Dermis microvascular lymphatic vessel endothelial cell (primary cell): ENCODE data around the gene NRIP3. TPM values are rescaled to one million over a fixed set of nuclear protein-coding genes. Genes with fewer than 3 reads are reported as not detected.
A peak's percentile ranks its signal among the peaks of the same experiment; 100 is the strongest.

Experiments
- DNase-seq, 2 donors: peaks; one replicate each; pipeline versions ENCODE4 v3.0.0 to v3.0.0-alpha.2; 2010; ENCODE audit warnings: low read depth in 2 of 2
- total RNA-seq: library from RNA; depleted of rRNA; stranded (reverse); fragments of >200 nt; gene quantifications from 2 replicates; pipeline ENCODE4 v1.2.1, GENCODE V29; 2014

NRIP3 gene
- total RNA-seq = 0.63 and 1.2 TPM in 2 replicates

DNA sequence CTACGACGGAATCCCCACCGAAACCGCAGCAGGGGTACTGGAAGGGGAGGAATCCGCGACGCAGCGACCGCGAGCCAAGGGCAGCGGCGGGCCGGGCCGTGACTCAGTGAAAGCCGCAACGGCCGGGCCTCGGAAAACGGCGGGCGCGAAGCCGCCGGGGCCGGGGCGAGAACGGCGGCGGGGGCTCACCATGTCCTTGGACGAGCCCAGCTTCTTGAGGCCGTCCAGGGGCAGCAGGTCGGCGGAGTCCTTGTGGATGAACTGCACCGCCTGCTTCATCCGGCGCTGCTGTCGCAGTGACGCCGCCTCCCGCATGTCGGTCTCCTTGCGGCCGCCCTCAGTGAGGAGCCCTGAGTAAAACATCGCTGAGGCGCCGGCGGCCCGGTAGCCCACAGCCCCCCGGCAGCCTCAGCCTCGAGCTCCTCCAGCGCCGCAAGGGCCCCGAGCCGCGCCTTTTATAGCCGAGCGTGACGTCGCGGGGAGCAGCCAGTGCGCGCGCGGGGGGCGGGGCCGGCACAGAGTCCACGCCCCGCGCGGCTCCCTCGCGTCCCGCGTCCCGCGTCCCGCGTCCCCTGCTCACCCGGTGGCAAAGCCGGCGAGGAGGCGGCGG is at the start of gene NRIP3:
Gene NRIP3, minus strand, starts transcription at position 429 of the 610 bp plus-strand sequence. Its CDS starts 66 bp downstream, at position 363.
- peak in 1 of 2 donors; percentile 62 for DNase-seq

DNA sequence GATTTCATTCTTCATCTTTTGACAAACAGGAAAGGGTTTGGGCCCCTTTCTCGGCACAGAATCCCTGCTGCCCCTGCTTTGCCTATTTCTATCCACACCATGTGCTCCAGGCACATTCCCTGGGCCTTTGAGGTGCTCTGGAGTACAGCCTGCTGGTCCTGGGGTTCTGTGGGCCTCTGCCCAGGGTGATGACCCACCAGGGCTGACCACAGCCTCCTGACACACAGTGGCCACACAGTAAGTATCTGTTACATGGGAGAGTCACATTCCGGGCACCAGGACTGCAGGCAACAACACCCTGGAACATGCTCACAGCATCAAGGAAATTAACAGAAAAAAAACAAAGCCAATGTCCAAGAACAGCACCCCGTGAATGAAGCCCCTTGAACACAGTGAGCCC is 48.5 kb upstream of the NRIP3 start:
- no peak for DNase-seq

DNA sequence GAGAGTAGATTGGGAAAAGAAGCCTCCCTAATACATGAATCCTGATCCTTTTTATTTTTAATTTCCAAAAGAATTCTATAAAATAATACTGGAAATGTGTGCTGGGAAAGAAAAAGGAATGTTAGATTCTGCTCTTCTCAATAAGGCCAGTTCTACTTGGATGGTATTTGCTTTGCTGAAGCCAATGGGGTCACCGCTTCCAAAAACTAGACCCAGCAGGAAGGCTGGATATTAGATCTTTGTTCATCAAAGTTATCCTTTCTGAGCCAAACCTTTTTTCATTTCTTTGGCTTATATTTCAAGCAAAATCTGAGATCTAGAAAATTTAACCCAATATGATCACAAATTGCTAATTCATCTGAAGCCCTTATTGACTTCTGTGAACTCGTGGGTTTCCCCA is 46.2 kb upstream of the NRIP3 start:
- no peak for DNase-seq

DNA sequence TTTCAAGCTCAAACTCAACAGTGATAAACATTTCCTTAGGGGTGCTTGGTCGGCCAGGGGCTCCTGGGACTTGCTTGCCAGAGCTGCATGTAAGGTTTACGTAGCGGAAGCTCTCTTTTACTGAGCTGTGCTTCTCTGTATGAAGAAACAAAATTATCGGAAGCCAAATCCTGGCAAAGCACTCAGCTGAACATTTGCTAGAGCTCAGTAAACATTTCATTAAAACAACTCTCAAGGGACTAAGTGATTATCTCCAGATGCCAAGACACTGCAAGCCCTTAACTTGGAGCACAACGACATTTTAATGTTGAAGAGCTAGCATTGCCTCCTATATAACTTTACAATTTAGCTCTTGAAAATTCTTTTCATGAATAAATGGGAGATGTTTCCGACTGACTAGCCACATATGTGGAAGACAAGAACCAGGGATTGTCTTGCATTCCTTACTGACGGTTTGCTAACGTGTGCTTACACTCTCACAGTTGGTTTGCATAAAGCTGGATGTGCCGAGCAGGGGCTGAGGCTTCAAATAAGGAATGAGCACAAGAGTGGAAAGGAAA is 44.2 kb upstream of the NRIP3 start:
- no peak for DNase-seq

DNA sequence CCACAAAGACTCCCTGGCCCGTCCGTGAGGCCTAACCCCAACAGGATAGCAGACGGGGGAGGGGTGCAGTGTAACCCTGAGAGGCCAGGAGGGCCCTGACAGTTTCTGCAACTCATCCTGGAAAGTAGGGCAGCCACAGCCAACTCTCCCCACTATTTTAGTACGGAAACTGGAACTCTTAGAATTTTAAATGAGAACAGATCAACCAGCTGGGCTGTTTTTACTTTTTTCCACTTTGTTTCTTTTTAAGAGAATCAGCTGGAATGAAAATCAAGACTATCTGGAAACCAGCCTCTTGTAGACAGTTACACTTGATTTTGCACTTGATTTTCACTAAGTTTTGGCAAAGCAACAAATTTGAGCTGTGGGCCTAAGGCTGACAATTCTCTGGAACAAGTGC is 42.7 kb upstream of the NRIP3 start:
- DNase-seq = no peak

DNA sequence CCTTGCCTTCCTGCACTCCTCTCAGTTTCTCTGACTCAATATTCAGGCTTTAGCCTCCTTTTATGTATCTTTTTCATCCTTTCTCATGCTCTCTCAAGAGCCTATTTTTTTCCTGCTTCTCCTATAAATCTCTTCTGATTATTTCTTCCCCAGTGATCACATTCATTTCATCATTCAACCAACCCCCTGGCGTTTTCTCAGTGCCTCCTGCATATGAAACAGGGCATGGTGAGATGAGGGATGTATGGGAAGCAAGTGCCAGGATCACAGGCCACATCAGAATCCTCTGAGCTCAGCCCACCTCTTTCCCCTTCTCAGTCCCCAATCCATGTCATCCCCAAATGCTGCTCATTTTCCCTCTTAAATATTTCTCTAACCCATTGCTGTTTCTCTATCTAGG is 38.7 kb upstream of the NRIP3 start:
- DNase-seq = no peak

DNA sequence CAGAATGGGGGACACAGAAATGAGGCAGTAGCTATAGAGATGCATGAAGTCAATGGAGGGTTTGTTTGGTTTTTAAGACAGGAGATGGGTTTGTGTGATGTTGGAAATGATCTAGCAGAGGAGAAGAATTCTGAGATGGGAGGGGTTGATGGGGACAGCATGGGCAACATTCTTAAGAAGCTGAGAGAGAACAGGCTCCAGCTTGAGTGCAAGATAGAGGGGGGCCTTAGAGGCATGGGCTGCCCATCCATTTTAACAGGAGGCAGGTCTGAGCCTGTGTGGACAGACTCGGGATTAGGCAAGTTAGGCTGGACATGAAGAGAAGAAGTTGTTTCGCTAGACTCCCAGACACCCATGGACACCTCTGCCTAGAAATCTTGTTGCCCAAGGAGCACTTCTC is 37.9 kb upstream of the NRIP3 start:
- no peak for DNase-seq

DNA sequence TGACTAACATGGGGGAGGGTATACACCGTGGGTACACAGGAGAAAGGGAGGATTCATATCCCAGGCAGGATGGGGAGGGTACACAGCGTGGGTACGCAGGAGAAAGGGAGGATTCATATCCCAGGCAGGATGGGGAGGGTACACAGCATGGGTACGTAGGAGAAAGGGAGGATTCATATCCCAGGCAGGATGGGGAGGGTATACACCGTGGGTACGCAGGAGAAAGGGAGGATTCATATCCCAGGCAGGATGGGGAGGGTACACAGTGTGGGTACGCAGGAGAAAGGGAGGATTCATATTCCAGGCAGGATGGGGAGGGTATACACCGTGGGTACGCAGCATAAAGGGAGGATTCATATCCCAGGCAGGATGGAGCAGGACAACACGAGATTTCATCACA is 36.6 kb upstream of the NRIP3 start:
- no peak for DNase-seq

DNA sequence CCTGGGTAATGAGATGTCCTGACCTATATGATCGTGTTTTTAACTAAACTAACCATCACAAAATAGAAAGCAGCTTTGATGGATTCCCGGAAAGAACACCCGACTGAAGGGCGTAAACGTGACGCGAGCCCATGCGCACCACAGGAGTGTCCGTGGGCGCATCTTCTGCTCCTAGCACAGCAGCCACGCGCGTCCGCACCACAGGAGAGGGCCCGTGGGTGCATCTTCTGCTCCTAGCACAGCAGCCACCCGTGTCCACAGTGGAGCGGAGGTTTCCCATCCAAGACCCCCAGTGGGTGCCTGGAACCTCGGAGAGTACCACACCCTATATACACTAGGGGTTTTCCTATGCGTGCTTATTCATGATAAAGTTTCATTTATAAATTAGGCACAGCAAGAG is 36.1 kb upstream of the NRIP3 start:
- DNase-seq = no peak

DNA sequence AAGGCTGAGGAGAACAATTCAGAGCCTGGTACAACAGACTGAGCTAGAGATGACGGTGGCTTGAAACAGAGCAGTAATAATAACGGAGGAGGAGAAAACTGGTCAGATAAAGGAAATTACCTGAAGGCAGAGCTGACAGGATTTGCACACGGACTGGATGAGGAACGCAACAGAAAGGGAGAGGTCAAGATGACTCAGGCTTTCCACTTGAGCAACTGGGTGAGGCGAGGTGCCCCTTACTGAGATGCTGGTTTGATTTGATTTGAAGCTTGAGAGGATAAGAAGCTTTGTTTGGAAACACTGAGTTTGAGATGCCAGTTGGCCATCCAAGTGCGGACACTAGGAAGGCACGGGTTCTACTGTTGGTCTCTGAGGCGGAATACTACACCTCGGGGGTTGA is 35.4 kb upstream of the NRIP3 start:
- DNase-seq = no peak

DNA sequence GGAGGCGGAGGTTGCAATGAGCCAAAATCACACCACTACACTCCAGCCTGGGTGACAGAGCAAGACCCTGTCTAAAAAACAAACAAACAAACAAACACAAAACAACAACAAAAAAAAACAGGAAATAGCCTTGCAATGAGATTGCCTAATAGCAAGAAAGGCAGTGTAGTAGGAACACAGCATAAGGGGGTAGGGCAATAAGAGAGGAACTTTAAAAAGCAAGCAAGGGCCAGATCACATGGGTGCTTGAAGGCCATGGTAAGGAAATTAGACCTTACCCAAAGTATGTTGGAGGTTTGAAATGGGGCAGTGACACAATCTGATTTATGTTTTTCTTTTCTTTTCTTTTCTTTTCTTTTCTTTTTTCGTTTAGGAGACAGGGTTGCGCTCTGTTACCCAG is 34.7 kb upstream of the NRIP3 start:
- DNase-seq = no peak

DNA sequence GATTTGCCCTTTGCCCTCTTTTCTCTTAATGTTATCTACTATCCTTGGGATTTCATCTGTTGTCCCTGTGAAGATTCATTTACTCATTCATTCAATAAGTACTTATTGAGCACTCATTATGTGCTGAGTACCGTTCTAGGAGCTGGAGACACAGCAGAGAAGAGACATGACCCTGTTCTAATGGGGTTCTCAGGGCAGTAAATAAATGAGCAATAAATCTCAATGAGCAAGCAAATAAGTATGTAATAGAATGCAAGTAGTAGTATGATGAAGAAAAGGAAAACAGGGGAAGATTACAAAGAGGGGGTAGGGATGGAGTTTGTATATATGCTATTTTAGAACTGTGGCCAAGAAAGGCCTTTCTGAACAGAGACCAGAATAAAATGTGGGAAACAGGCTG is 34.2 kb upstream of the NRIP3 start:
- DNase-seq = no peak

DNA sequence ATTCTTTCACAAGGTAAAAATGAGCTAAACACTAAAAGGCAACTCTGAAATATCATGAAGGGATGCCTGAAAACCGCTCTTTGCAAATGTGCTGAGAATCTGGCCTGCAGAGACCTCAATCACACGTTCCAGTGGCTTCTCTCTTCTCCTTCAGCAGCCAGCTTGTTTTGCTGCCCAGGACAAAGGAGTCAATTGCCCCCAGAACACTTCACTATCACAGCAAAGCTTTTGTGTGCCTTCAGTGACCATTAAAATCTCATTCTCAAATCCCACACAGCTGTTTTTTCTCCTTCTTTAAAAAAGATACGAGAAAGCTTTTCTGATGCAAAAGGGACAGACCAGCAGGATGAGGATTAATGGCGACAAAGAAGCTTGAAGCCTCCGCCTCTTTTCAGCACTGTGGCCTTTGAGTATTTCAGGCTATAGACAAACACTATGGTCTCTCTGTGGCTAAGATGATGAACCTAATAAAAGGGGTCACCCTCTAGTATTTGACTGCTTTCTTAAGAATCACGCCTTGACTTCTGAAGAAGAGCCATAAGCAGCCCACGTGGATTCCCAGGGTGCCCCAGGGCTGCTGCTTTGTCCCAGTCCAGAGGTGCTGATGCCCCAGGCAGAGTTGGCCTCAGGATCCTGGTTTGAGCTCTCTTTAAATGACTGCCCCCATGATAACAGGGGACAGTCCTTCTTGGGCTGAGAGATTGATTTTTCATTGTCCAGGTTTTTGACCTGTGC is 33.4 kb upstream of the NRIP3 start:
- no peak for DNase-seq

DNA sequence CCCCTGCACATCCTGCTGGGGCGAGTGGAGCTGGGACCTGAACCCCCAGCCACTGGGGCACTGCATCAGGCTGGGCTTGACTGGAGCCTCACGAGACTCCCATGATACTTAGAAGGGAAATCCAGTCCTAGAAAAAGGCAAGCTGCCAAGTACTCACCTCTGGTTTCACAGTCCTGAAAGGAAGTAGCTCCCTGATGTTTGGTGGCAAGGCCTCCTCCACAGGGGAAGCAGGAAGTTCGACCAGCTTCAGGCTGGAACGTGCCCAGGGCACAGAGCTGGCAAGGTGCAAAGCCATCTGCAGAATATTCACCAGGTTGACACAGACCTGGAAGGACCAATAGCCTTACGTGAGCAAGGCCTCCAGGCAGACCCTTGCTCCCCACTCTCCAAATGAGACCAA is 26.8 kb upstream of the NRIP3 start:
- DNase-seq = peak in 1 of 2 donors; percentile 6

DNA sequence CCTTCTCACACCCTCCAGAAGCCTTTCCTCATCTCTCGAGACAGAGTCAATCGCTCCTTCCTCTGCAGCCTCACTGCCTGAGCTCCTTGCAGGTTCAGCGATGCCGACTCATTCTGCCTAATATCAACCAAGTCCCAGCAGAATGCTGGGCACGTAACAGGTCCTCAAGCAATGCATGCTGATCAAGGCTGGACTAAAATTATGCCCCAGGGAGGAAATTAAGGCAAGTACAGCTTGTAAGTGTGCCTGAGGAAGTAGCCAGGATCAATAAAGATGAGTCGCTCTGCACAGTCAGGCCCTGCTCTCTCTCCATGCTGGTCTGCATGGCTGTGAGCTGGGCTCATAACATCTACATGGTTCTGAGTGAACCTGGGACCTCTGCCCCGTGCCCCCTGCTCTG is 25.6 kb upstream of the NRIP3 start:
- DNase-seq = no peak

DNA sequence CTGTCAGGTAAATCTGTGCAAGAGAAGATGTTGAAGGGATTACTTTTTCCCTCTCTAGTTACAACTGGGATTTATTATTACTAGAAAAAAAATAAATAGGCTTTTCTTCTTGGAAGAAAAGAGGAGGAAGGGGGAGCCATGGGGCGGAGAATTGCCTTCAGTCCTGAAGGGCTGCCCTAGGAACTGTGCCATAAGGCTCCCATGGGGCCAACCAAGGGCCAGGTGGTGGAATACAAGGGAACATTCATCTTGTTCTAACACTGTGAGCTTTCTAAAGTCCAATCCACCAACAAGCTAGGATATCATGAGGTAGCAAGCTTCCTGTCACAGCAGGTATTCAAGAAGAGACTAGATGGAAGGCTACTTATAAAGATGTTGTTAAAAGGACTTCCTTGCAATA is 24.8 kb upstream of the NRIP3 start:
- no peak for DNase-seq

DNA sequence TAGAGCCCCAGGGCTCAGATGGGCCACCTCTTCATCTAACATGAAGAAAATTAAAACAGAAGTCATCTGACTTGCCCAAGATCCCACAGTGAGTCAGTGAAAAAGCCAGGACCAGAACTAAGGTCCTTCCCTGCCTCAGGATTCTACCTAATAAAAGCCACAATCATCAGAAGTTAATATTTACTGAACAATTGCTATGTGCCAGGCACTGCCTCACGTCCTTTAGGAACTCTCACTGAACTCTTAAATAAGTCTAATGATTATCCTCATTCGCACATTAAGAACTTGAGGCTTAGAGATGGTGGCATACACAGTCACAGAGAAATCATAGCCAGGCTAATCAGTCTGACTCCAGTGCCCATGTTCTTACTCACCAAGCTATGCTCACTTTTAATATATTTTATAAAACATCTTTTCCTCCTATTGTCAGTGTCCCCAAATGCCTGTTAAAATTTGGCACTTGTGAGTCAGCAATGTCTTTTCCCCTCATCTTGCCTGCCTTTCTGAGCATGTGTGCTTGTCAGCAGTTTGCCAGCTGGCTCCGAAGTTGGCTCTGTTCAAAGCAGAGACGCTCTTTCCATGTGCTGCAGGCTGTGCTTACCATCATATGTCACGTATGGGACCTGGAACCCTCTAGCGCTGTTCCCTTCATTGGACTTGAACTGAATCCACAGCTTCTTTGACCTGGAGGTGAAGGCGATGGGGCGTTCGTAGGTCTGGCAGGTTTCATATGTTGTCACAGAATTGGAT is 21.5 kb upstream of the NRIP3 start:
- DNase-seq = no peak

DNA sequence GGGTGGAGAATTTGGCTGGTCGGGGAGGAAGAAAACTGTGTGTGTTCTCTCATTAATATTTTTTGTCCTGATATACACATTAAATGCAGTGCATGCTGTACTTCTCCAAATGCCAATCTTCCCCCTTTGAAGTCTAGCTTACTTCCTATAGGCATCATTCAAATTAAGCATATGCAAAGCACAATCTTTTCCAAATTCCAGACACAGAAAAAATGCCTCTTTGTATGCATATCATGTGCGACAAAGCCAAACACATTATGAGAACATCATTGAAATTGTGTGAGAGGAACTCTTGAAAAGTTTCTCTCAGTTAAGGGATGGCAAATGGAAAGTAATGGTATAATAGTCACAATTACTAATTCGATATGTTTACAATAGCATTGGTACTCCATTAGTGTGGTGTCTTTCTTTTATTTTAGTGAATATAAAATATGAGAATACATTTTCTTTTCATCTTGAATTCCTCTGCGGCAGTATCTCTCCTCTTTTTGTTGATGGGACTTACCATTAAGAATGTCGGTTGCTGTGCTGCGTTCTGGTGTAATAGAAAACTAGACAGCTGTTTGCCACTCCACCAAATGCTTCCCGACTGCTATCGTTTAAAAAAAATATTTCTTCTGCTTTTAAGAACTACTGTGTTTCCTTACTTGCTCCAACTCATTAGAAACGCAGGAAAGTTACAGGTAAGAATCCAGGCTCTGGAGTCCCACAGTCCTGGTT is 19.3 kb upstream of the NRIP3 start:
- no peak for DNase-seq

DNA sequence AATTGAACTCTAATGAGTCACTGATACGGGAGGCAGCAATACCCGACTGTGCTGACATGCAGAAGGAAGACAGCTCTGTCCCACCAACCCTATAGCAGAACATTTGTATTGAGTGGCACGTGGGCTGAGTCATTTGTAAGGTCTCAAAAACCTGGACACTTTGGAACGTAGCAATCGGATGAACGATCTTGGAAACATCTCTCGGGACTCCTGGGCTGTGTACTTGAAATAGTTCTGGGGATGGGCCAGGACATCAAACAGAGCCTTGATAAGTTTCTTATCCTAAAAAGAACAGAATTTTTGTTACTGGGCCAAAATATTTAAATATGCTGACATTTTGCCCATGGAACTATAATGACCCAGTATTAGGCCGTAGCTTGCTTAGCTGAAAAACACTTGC is 17.1 kb upstream of the NRIP3 start:
- DNase-seq = no peak

DNA sequence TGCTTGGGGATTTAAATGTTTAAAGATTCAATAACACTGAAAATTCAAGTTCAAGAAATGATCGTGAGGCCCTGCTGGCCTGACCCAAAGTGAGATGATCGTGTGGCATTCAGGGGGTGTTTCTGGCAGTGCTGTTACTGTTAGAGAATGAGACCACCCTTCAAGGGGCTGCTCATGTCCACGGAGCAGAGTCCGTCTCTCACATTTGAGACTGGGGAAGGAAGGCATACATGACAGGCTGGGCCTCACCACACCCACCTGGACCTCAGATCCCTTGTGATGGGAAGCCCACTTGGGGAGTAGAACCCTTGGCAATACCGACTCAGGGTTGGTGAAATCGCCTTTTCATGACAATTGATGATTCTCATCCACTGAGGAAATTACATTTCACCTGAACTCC is 16.1 kb upstream of the NRIP3 start:
- no peak for DNase-seq

DNA sequence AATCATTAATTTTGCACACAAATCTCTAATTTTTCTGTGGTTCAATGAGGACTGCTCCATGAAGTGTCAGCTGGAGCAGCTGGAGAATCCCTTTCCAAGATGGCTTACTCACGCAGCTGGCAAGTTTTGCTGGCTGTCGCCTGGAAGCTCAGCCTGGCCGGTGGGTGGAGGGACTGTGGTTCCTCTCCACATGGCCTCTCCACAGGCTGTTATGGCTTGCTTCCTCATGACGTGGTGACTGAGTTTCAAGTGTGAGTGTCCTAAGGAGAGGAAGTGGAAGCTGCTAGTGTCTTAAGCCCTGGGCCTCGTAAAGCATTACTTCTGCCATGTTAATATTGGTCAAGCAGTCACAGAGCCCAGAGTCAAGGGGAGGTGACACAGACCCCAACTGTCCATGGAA is 14.0 kb upstream of the NRIP3 start:
- no peak for DNase-seq
